ENCODE results near the gene CCNYL1.
"Not testable (repeated sequence)": the region's sequence is repeated elsewhere in the genome, so short reads cannot be mapped to it uniquely, and the experiment has no call there.

CCNYL1 gene

GRCh38 chr2:207722773-207723424 lies 11.5 kb downstream of the CCNYL1 start:
- Histone ChIP-seq H3K36me3 (ENCODE audit: control insufficient read depth, insufficient read depth, low read length) (peaks cover 16% of the 10 kb centered on the region; the same call in 1 of the 2 replicates), H3K4me1 (ENCODE audit: control insufficient read depth, insufficient read depth, low read length) (no peaks in the 10 kb centered on the region), H3K9me3 (ENCODE audit: control insufficient read depth, insufficient read depth, low read length) (no peaks in the 10 kb centered on the region), H3K4me3 (ENCODE audit: low read depth, low read length) (no peak overlapping the region), H3K27ac (ENCODE audit: low read depth, low read length) (peak overlapping the region; percentile 21), H3K27me3 (ENCODE audit: control insufficient read depth, insufficient read depth, low read length) (no peaks in the 10 kb centered on the region), H3K9ac (ENCODE audit: low read depth, low read length) (no peak overlapping the region)

- not testable (repeated sequence) for H3K4me3 ChIP-seq (ENCODE audit: low read depth, low read length); H3K4me1 ChIP-seq (ENCODE audit: control insufficient read depth, insufficient read depth, low read length); H3K9me3 ChIP-seq (ENCODE audit: control insufficient read depth, insufficient read depth, low read length); H3K9ac ChIP-seq (ENCODE audit: low read depth, low read length); H3K27me3 ChIP-seq (ENCODE audit: control insufficient read depth, insufficient read depth, low read length)
- Histone ChIP-seq H3K36me3 (ENCODE audit: control insufficient read depth, insufficient read depth, low read length) (peaks cover 16% of the 10 kb centered on the region; the same call in 1 of the 2 replicates), H3K27ac (ENCODE audit: low read depth, low read length) (peak overlapping the region; percentile 21)
Observed at GRCh38 chr2:207723425-207723787, 12.0 kb downstream of the CCNYL1 start.

GRCh38 chr2:207724113-207724512 lies 12.7 kb downstream of the CCNYL1 start:
- no peaks in the 10 kb centered on the region for H3K4me1 ChIP-seq (ENCODE audit: control insufficient read depth, insufficient read depth, low read length)
- no peak overlapping the region for H3K27ac ChIP-seq (ENCODE audit: low read depth, low read length)

GRCh38 chr2:207725873-207726578 lies 14.6 kb downstream of the CCNYL1 start:
- Histone ChIP-seq H3K4me1 (ENCODE audit: control insufficient read depth, insufficient read depth, low read length) (peaks cover 6% of the 10 kb centered on the region), H3K9me3 (ENCODE audit: control insufficient read depth, insufficient read depth, low read length) (no peaks in the 10 kb centered on the region), H3K9ac (ENCODE audit: low read depth, low read length) (no peak overlapping the region), H3K27me3 (ENCODE audit: control insufficient read depth, insufficient read depth, low read length) (no peaks in the 10 kb centered on the region), H3K27ac (ENCODE audit: low read depth, low read length) (no peak overlapping the region), H3K4me3 (ENCODE audit: low read depth, low read length) (no peak overlapping the region), H3K36me3 (ENCODE audit: control insufficient read depth, insufficient read depth, low read length) (peaks cover 27% of the 10 kb centered on the region)

More at GRCh38 chr2:207724113-207724512, 12.7 kb downstream of the CCNYL1 start:
- no peaks in the 10 kb centered on the region for H3K27me3 ChIP-seq (ENCODE audit: control insufficient read depth, insufficient read depth, low read length)
- no peak overlapping the region for H3K9ac ChIP-seq (ENCODE audit: low read depth, low read length)
- peaks cover 16% of the 10 kb centered on the region; the same call in 1 of the 2 replicates for H3K36me3 ChIP-seq (ENCODE audit: control insufficient read depth, insufficient read depth, low read length)
- H3K4me3 ChIP-seq (ENCODE audit: low read depth, low read length): no peak overlapping the region
- H3K9me3 ChIP-seq (ENCODE audit: control insufficient read depth, insufficient read depth, low read length): no peaks in the 10 kb centered on the region

- peaks cover 6% of the 10 kb centered on the region for H3K4me1 ChIP-seq (ENCODE audit: control insufficient read depth, insufficient read depth, low read length)
- H3K27ac ChIP-seq (ENCODE audit: low read depth, low read length): no peak overlapping the region
- H3K36me3 ChIP-seq (ENCODE audit: control insufficient read depth, insufficient read depth, low read length): peaks cover 28% of the 10 kb centered on the region
- no peaks in the 10 kb centered on the region for H3K9me3 ChIP-seq (ENCODE audit: control insufficient read depth, insufficient read depth, low read length)
- no peak overlapping the region for H3K4me3 ChIP-seq (ENCODE audit: low read depth, low read length)
- H3K9ac ChIP-seq (ENCODE audit: low read depth, low read length): no peak overlapping the region
- no peaks in the 10 kb centered on the region for H3K27me3 ChIP-seq (ENCODE audit: control insufficient read depth, insufficient read depth, low read length)
Observed at GRCh38 chr2:207727261-207727660, 15.8 kb downstream of the CCNYL1 start.

- H3K36me3 ChIP-seq (ENCODE audit: control insufficient read depth, insufficient read depth, low read length): peaks cover 43% of the 10 kb centered on the region
- H3K4me3 ChIP-seq (ENCODE audit: low read depth, low read length): no peak overlapping the region
- no peak overlapping the region for H3K9ac ChIP-seq (ENCODE audit: low read depth, low read length)
- H3K27me3 ChIP-seq (ENCODE audit: control insufficient read depth, insufficient read depth, low read length): no peaks in the 10 kb centered on the region
- peaks cover 6% of the 10 kb centered on the region for H3K4me1 ChIP-seq (ENCODE audit: control insufficient read depth, insufficient read depth, low read length)
- no peak overlapping the region for H3K27ac ChIP-seq (ENCODE audit: low read depth, low read length)
- H3K9me3 ChIP-seq (ENCODE audit: control insufficient read depth, insufficient read depth, low read length): no peaks in the 10 kb centered on the region
Observed at GRCh38 chr2:207729465-207729998, 18.1 kb downstream of the CCNYL1 start.

- no peak overlapping the region for H3K27ac ChIP-seq (ENCODE audit: low read depth, low read length)
Observed at GRCh38 chr2:207731138-207731537, 19.7 kb downstream of the CCNYL1 start.

GRCh38 chr2:207733597-207734240 lies 22.3 kb downstream of the CCNYL1 start:
- Histone ChIP-seq H3K9ac (ENCODE audit: low read depth, low read length) (no peak overlapping the region), H3K9me3 (ENCODE audit: control insufficient read depth, insufficient read depth, low read length) (no peaks in the 10 kb centered on the region), H3K27ac (ENCODE audit: low read depth, low read length) (no peak overlapping the region), H3K27me3 (ENCODE audit: control insufficient read depth, insufficient read depth, low read length) (no peaks in the 10 kb centered on the region), H3K36me3 (ENCODE audit: control insufficient read depth, insufficient read depth, low read length) (peaks cover 36% of the 10 kb centered on the region), H3K4me3 (ENCODE audit: low read depth, low read length) (no peak overlapping the region), H3K4me1 (ENCODE audit: control insufficient read depth, insufficient read depth, low read length) (peaks cover 6% of the 10 kb centered on the region)

More at GRCh38 chr2:207731138-207731537, 19.7 kb downstream of the CCNYL1 start:
- no peak overlapping the region for H3K4me3 ChIP-seq (ENCODE audit: low read depth, low read length)
- peaks cover 43% of the 10 kb centered on the region for H3K36me3 ChIP-seq (ENCODE audit: control insufficient read depth, insufficient read depth, low read length)
- H3K9me3 ChIP-seq (ENCODE audit: control insufficient read depth, insufficient read depth, low read length): no peaks in the 10 kb centered on the region
- H3K27me3 ChIP-seq (ENCODE audit: control insufficient read depth, insufficient read depth, low read length): no peaks in the 10 kb centered on the region
- H3K4me1 ChIP-seq (ENCODE audit: control insufficient read depth, insufficient read depth, low read length): peaks cover 6% of the 10 kb centered on the region
- H3K9ac ChIP-seq (ENCODE audit: low read depth, low read length): no peak overlapping the region

GRCh38 chr2:207734264-207734635 lies 22.8 kb downstream of the CCNYL1 start:
- Histone ChIP-seq H3K9me3 (ENCODE audit: control insufficient read depth, insufficient read depth, low read length) (no peaks in the 10 kb centered on the region), H3K4me1 (ENCODE audit: control insufficient read depth, insufficient read depth, low read length) (peaks cover 6% of the 10 kb centered on the region), H3K27me3 (ENCODE audit: control insufficient read depth, insufficient read depth, low read length) (no peaks in the 10 kb centered on the region), H3K36me3 (ENCODE audit: control insufficient read depth, insufficient read depth, low read length) (peaks cover 36% of the 10 kb centered on the region), H3K4me3 (ENCODE audit: low read depth, low read length) (no peak overlapping the region), H3K9ac (ENCODE audit: low read depth, low read length) (no peak overlapping the region), H3K27ac (ENCODE audit: low read depth, low read length) (no peak overlapping the region)

- no peak overlapping the region for H3K4me3 ChIP-seq (ENCODE audit: low read depth, low read length)
- no peaks in the 10 kb centered on the region for H3K27me3 ChIP-seq (ENCODE audit: control insufficient read depth, insufficient read depth, low read length)
- H3K36me3 ChIP-seq (ENCODE audit: control insufficient read depth, insufficient read depth, low read length): peaks cover 33% of the 10 kb centered on the region
- no peaks in the 10 kb centered on the region for H3K4me1 ChIP-seq (ENCODE audit: control insufficient read depth, insufficient read depth, low read length)
- no peaks in the 10 kb centered on the region for H3K9me3 ChIP-seq (ENCODE audit: control insufficient read depth, insufficient read depth, low read length)
- no peak overlapping the region for H3K9ac ChIP-seq (ENCODE audit: low read depth, low read length)
- H3K27ac ChIP-seq (ENCODE audit: low read depth, low read length): no peak overlapping the region
Observed at GRCh38 chr2:207734636-207735512, 23.4 kb downstream of the CCNYL1 start.

Data from HUES48 (cell line).